Peyer's patch (tissue), 4 donors: ENCODE data around the gene CSMD2. TPM values are rescaled to one million over a fixed set of nuclear protein-coding genes. Genes with fewer than 3 reads are reported as not detected.
"Not testable (repeated sequence)": the region's sequence is repeated elsewhere in the genome, so short reads cannot be mapped to it uniquely, and the experiment has no call there.

Experiments used
- DNase-seq, 3 donors: peaks; one replicate each; pipeline ENCODE4 v3.0.0-alpha.2; 2017 to 2019
- H3K27ac ChIP-seq, 4 donors: fragments of 200-600 bp; sonication (generic); one replicate each; pipeline ENCODE4 v1.5.1; 2016 to 2019
- H3K27me3 ChIP-seq, 2 donors: fragments of 200-600 bp; sonication (generic); one replicate each; pipeline ENCODE4 v1.5.1; 2019
- H3K36me3 ChIP-seq, 3 donors: fragments of 200-600 bp; sonication (generic); one replicate each; pipeline ENCODE4 v1.5.1; 2016 to 2019
- H3K4me1 ChIP-seq, 4 donors: fragments of 200-600 bp; sonication (generic); one replicate each; pipeline ENCODE4 v1.5.1; 2016 to 2019
- H3K4me3 ChIP-seq, 4 donors: fragments of 200-600 bp; sonication (generic); 1 replicate in 3 of 4; 2 replicates in 1 of 4; pipeline ENCODE4 v1.5.1; 2016 to 2019; ENCODE audit warnings: mild to moderate bottlenecking in 1 of 4
- H3K9me3 ChIP-seq, 4 donors: fragments of 200-600 bp; sonication (generic); one replicate each; pipeline ENCODE4 v1.5.1; 2016 to 2019; ENCODE audit warnings: mild to moderate bottlenecking in 1 of 4
- POLR2A ChIP-seq, 2 donors: fragments of 450-650 bp; IDR thresholded peaks; one replicate each; pipeline ENCODE4 v1.5.1; 2017; ENCODE audit warnings: antibody characterized with exemption in 2 of 2, mild to moderate bottlenecking in 2 of 2, moderate library complexity in 2 of 2
- total RNA-seq, 4 donors: library from RNA; depleted of rRNA; stranded (reverse); fragments of >200 nt; gene quantifications; one replicate each; pipeline ENCODE4 v1.1.0, GENCODE V29; 2016
- TF ChIP-seq, protein P1 (sequence below), 6 experiments: fragments of 450-650 bp in 4 of 6; fragments of 200-600 bp in 2 of 6; sonication (generic) in 1 of 6; IDR thresholded peaks; one replicate each; pipeline ENCODE4 v1.5.1; 2017 to 2019; ENCODE audit warnings: antibody characterized with exemption in 6 of 6, mild to moderate bottlenecking in 3 of 6, moderate library complexity in 1 of 6

CSMD2 gene
- total RNA-seq, 4 donors from 2014 or later: under 0.01 to 1.2 (median 0.70) TPM

DNA sequence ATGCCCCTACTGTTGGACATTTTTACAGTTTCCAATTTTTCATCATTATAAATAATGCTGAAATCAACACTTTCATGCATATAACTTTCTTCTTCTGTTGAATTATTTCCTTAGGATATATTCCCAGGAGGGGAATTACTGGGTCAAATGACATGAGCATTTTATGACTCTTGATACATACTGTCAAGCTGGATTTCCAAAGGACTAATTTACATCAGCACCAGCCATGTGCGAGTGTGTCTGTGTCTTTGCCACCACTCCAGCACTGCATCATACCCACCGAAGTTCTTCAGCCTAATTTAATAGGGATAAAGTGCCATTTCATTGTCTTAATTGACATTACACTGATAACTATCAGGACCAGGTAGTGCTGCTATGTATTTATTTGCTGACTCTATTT is 146.7 kb downstream of the CSMD2 start:
- no peak for DNase-seq
- no peaks in the 10 kb centered on the region for H3K27me3 ChIP-seq
- TF ChIP-seq, protein P1, sequence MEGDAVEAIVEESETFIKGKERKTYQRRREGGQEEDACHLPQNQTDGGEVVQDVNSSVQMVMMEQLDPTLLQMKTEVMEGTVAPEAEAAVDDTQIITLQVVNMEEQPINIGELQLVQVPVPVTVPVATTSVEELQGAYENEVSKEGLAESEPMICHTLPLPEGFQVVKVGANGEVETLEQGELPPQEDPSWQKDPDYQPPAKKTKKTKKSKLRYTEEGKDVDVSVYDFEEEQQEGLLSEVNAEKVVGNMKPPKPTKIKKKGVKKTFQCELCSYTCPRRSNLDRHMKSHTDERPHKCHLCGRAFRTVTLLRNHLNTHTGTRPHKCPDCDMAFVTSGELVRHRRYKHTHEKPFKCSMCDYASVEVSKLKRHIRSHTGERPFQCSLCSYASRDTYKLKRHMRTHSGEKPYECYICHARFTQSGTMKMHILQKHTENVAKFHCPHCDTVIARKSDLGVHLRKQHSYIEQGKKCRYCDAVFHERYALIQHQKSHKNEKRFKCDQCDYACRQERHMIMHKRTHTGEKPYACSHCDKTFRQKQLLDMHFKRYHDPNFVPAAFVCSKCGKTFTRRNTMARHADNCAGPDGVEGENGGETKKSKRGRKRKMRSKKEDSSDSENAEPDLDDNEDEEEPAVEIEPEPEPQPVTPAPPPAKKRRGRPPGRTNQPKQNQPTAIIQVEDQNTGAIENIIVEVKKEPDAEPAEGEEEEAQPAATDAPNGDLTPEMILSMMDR (IDR thresholded peaks at IDR 0.05): no peak
- TF ChIP-seq POLR2A (IDR thresholded peaks at IDR 0.05): no peak

DNA sequence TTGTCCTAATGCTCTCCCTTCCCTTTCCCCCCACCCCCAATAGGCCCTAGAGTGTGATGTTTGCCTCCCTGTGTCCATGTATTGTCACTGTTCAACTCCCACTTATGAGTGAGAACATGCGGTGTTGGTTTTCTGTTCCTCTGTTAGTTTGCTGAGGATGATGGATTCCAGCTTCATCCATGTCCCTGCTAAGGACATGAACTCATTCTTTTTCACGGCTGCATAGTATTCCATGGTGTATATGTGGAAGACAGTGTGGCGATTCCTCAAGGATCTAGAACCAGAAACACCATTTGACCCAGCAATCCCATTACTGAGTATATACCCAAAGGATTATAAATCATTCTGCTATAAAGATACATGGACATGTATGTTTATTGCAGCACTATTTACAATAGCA is 148.7 kb downstream of the CSMD2 start:
- not testable (repeated sequence) for H3K4me1 ChIP-seq, H3K36me3 ChIP-seq, H3K27ac ChIP-seq, H3K4me3 ChIP-seq, DNase-seq, H3K9me3 ChIP-seq, H3K27me3 ChIP-seq

More for the DNA sequence above, 146.7 kb downstream of the CSMD2 start:
- no peaks in the 10 kb centered on the region for H3K4me1 ChIP-seq
- H3K36me3 ChIP-seq: no peaks in the 10 kb centered on the region
- no peak overlapping the region for H3K27ac ChIP-seq
- H3K4me3 ChIP-seq: no peak overlapping the region
- no peaks in the 10 kb centered on the region for H3K9me3 ChIP-seq

DNA sequence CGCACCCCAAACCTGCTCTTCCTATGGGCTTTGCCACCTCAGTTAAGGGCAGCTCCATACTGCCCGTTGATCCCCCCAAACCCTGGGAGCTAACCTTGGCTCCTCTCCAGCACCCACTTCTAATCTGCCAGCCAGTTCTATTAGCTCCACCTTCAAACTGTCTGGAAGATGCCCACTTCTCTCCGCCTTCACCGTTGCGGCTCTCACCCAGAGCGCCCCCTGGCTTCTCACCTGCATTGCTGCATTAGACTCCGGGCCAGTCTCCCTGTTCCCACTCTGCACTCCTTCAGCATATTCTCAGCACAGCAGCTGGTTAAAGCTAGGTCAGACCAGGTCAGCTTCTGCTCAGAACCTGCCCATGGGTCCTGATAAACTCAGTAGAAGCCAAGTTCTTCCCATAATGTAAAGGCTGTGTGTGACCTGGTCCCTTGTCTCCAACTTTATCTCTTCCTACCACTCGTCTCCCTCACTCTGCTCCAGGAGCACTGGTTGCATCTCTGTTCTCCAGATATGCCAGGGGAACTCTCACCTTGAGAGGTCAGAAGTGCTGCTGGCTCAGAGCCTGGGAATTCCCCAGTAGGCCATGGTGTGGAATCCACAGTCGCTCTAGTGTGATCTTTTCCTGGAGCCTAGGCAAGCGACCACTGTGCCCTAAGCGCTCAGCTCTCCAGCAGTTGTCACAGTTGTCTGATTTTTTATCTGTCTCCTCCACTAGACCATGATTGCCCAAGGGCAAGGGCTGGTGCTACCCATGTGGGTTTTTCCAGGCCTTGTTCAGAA is 150.9 kb downstream of the CSMD2 start:
- H3K36me3 ChIP-seq: no peaks in the 10 kb centered on the region
- H3K4me3 ChIP-seq: no peak overlapping the region
- H3K27ac ChIP-seq: no peak overlapping the region
- no peaks in the 10 kb centered on the region for H3K27me3 ChIP-seq
- TF ChIP-seq POLR2A (IDR thresholded peaks at IDR 0.05): no peak
- TF ChIP-seq, protein P1 (IDR thresholded peaks at IDR 0.05): peak in 3 of 6 experiments; percentile 29 to 42 (median 38)
- peak in 1 of 3 donors; percentile 55 for DNase-seq
- no peaks in the 10 kb centered on the region for H3K9me3 ChIP-seq
- no peaks in the 10 kb centered on the region for H3K4me1 ChIP-seq

DNA sequence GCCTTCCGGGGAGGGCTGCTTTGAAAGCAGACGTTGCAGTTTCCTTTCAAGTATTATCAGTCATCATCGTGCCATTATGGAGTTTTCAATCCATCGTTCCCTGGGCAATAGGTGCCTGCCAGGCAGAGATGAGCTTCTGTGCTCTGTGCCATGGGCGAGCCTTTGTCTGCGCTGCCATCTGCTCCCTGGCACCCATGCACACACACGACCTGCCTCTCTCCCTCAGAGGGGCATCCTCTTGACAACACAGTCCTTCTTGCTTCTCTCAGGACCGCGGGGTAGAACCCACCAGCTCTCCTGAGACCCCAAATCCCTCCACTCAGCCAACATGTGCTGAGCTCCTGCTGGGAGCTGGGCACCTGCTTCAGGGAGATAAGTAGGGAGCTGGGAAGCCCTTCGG is 151.9 kb downstream of the CSMD2 start:
- Histone ChIP-seq H3K4me3 (no peak overlapping the region), H3K4me1 (no peaks in the 10 kb centered on the region)
- no peak for TF ChIP-seq POLR2A (IDR thresholded peaks at IDR 0.05)

DNA sequence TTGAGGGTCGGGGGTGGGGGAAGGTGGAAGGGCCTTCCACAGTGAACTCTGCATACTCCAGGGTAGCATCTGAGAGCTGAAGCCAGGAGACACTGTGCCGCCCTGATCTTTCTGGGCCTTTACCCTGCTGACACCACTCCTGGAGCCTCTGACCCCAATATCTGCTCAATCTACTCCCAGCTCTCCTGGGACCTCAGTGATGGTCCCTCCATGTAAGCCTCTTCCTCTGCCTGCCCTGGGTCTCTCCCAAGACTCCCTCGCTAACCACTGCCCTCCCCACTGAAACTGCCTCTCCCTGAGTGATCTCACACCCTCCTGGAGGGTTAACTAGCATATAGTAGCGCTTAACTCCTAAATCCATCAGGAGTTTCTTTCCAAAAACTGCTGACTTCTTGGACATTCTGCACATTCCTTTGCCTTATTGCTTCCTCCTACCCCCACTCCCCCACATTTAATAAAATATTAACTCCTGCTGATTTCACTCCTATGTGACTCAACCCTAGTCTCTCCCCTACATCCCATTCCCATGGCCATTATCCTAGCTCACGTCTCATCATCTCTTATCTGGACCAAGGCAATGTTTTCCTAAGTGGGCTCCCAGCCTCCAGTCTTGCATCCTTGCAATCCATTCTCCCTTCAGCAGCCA is 155.6 kb downstream of the CSMD2 start:
- no peak overlapping the region for H3K27ac ChIP-seq
- no peak overlapping the region for H3K4me3 ChIP-seq
- DNase-seq: no peak
- no peaks in the 10 kb centered on the region for H3K27me3 ChIP-seq
- H3K9me3 ChIP-seq: no peaks in the 10 kb centered on the region
- H3K36me3 ChIP-seq: no peaks in the 10 kb centered on the region
- H3K4me1 ChIP-seq: no peaks in the 10 kb centered on the region
- TF ChIP-seq, protein P1 (IDR thresholded peaks at IDR 0.05): no peak
- TF ChIP-seq POLR2A (IDR thresholded peaks at IDR 0.05): no peak

More for the DNA sequence above, 151.9 kb downstream of the CSMD2 start:
- Histone ChIP-seq H3K27me3 (no peaks in the 10 kb centered on the region), H3K36me3 (no peaks in the 10 kb centered on the region), H3K27ac (no peak overlapping the region), H3K9me3 (no peaks in the 10 kb centered on the region)
- DNase-seq: no peak

DNA sequence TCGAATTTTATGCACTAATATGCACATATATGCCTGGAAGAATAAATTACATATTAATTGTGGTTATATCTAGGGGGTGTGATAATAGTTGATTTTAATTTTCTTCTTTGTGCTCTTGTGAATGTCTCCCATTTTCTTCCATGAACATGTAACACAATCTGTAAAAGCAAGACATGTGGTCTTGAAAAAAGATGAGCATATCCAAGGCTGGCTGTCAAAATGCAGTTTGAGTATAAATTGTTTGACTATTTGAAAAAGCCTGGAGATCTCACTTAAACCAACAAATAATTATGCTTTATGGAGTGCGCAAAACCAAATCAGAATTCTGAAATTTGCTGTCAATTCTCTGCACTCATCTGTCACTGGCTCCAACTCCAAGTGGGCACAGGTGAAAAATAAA is 157.3 kb downstream of the CSMD2 start:
- no peak overlapping the region for H3K4me3 ChIP-seq
- no peaks in the 10 kb centered on the region for H3K9me3 ChIP-seq
- TF ChIP-seq, protein P1 (IDR thresholded peaks at IDR 0.05): no peak
- TF ChIP-seq POLR2A (IDR thresholded peaks at IDR 0.05): no peak
- no peaks in the 10 kb centered on the region for H3K4me1 ChIP-seq
- H3K27me3 ChIP-seq: no peaks in the 10 kb centered on the region
- no peak overlapping the region for H3K27ac ChIP-seq
- H3K36me3 ChIP-seq: no peaks in the 10 kb centered on the region
- no peak for DNase-seq
